Activated B cell treated with CpG ODN at 0.5 μM for 24 hours (primary cell): ENCODE results near the gene TMEM167A. TPM values are rescaled to one million over a fixed set of nuclear protein-coding genes. Genes with fewer than 3 reads are reported as not detected.

Experiments used
- ATAC-seq: fragments of 200-7000 bp; cut with Tn5 transposase; one replicate; pipeline ENCODE4 v1.10.0; 2021; ENCODE audit warnings: low read depth, mild to moderate bottlenecking, moderate library complexity
- CTCF ChIA-PET: fragments of 350-600 bp; sonication (Branson Sonifier 250); formaldehyde crosslinking; loops from one replicate; lab custom pipeline; 2021; ENCODE audit warnings: antibody characterized with exemption; lab: Charles Lee
- POLR2A ChIA-PET: fragments of 350-600 bp; sonication (Branson Sonifier 250); formaldehyde crosslinking; loops from one replicate; lab custom pipeline; 2021; ENCODE audit warnings: antibody characterized with exemption; lab: Charles Lee
- DNase-seq: peaks from one replicate; pipeline ENCODE4 v3.0.0; 2022
- H3K27ac Mint-ChIP-seq: one replicate; pipeline ENCODE4 v1.8.0; 2020; ENCODE audit warnings: mixed read lengths
- H3K27me3 Mint-ChIP-seq: one replicate; pipeline ENCODE4 v1.8.0; 2021; ENCODE audit warnings: mixed read lengths
- H3K36me3 Mint-ChIP-seq: one replicate; pipeline ENCODE4 v1.8.0; 2021; ENCODE audit warnings: low read depth, mixed read lengths
- H3K4me1 Mint-ChIP-seq: one replicate; pipeline ENCODE4 v1.8.0; 2021; ENCODE audit warnings: mixed read lengths
- H3K4me3 Mint-ChIP-seq: one replicate; pipeline ENCODE4 v1.8.0; 2020; ENCODE audit warnings: mild to moderate bottlenecking, mixed read lengths
- H3K9me3 Mint-ChIP-seq: one replicate; pipeline ENCODE4 v1.8.0; 2020; ENCODE audit warnings: mixed read lengths
- CTCF ChIP-seq: fragments of 200-600 bp; IDR thresholded peaks from one replicate; pipeline ENCODE4 v1.8.0; 2022; ENCODE audit warnings: antibody characterized with exemption, mild to moderate bottlenecking
- intact Hi-C: fragments of 100-400 bp; cut with micrococcal nuclease; formaldehyde crosslinking; loops from one replicate; pipeline ENCODE4 v1.15.1; 2024
- total RNA-seq: library from RNA; stranded (reverse); gene quantifications from 2 replicates; pipeline ENCODE4 v1.2.3, GENCODE V29; 2022

The TMEM167A gene
- total RNA-seq, 1 donor from 2014 or later: 50.3 TPM

GRCh38 chr5:83102364-83102980, 25.3 kb upstream of the TMEM167A start:
- H3K9me3 Mint-ChIP-seq: no peaks in the 10 kb centered on the region
- no peaks in the 10 kb centered on the region for H3K27me3 Mint-ChIP-seq
- CTCF ChIA-PET: no interaction called here
- H3K27ac Mint-ChIP-seq: no peak overlapping the region
- intact Hi-C loops: no loop called here
- no peak overlapping the region for H3K4me3 Mint-ChIP-seq
- DNase-seq (no peak), ATAC-seq (no peak)
- H3K36me3 Mint-ChIP-seq: peaks cover 9% of the 10 kb centered on the region
- TF ChIP-seq CTCF: no peak
- H3K4me1 Mint-ChIP-seq: no peaks in the 10 kb centered on the region
- POLR2A ChIA-PET: no interaction called here

GRCh38 chr5:83101514-83101913, 24.3 kb upstream of the TMEM167A start:
- no peak for ATAC-seq
- Mint-ChIP-seq H3K27ac (no peak overlapping the region), H3K4me3 (no peak overlapping the region), H3K9me3 (no peaks in the 10 kb centered on the region), H3K4me1 (no peaks in the 10 kb centered on the region), H3K27me3 (no peaks in the 10 kb centered on the region), H3K36me3 (peaks cover 4% of the 10 kb centered on the region)
- intact Hi-C loops: no loop called here
- no peak for TF ChIP-seq CTCF
- no peak for DNase-seq
- ChIA-PET POLR2A (no interaction called here), CTCF (no interaction called here)

GRCh38 chr5:83099445-83099844, 22.3 kb upstream of the TMEM167A start:
- H3K4me3 Mint-ChIP-seq: no peak overlapping the region
- no peaks in the 10 kb centered on the region for H3K4me1 Mint-ChIP-seq
- DNase-seq: no peak
- ChIA-PET CTCF (no interaction called here), POLR2A (no interaction called here)
- no peaks in the 10 kb centered on the region for H3K9me3 Mint-ChIP-seq
- no peak for ATAC-seq
- TF ChIP-seq CTCF: no peak
- no peaks in the 10 kb centered on the region for H3K36me3 Mint-ChIP-seq
- H3K27ac Mint-ChIP-seq: no peak overlapping the region
- no peaks in the 10 kb centered on the region for H3K27me3 Mint-ChIP-seq
- intact Hi-C loops: no loop called here

GRCh38 chr5:83099001-83099400, 21.8 kb upstream of the TMEM167A start:
- Mint-ChIP-seq H3K4me3 (no peak overlapping the region), H3K36me3 (peaks cover 2% of the 10 kb centered on the region), H3K27ac (no peak overlapping the region), H3K4me1 (no peaks in the 10 kb centered on the region), H3K27me3 (no peaks in the 10 kb centered on the region), H3K9me3 (peaks cover 3% of the 10 kb centered on the region)
- DNase-seq: no peak
- TF ChIP-seq CTCF: no peak
- ATAC-seq: no peak
- POLR2A ChIA-PET: no interaction called here
- CTCF ChIA-PET: no interaction called here
- intact Hi-C loops: no loop called here

- ATAC-seq: no peak
- intact Hi-C loops: no loop called here
- Mint-ChIP-seq H3K27ac (no peak overlapping the region), H3K27me3 (no peaks in the 10 kb centered on the region), H3K9me3 (peaks cover 9% of the 10 kb centered on the region), H3K36me3 (peaks cover 5% of the 10 kb centered on the region), H3K4me1 (peaks cover 3% of the 10 kb centered on the region), H3K4me3 (no peak overlapping the region)
- no peak for TF ChIP-seq CTCF
- ChIA-PET CTCF (no interaction called here), POLR2A (no interaction called here)
- no peak for DNase-seq
Observed at GRCh38 chr5:83097689-83098231, 20.6 kb upstream of the TMEM167A start.
